GM18861 (cell line): ENCODE data around the gene DYNC2H1.
"Not testable (repeated sequence)": the region's sequence is repeated elsewhere in the genome, so short reads cannot be mapped to it uniquely, and the experiment has no call there.

Experiments used
- ATAC-seq: cut with Tn5 transposase; IDR thresholded peaks from one replicate; pipeline ENCODE4 v1.9.1; 2021; ENCODE audit not compliant: unreplicated experiment

The DYNC2H1 gene

GRCh38 chr11:103112364-103112763 lies 3.1 kb downstream of the DYNC2H1 start:
- no peak for ATAC-seq

- ATAC-seq = no peak
Measured at GRCh38 chr11:103114836-103115235, 5.6 kb downstream of the DYNC2H1 start.

DNA sequence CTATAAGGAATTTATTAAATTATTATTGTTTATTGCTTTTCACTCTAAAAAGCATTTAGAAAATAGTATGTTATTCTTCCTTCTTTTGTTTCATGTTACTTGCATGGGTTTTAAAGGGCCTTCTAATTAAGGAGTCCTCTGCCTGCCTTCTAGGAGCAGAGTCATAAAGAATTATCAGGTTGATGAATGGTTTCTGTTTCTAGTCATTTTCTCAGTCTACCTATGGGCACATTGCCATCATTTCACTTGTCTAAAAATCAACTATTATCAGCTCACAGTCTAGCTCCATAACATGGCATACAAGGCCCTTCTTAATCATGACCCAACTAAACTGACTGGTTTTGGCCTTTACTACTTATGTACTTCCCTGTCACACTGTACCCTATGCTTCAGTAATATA lies 16.2 kb downstream of the DYNC2H1 start:
- ATAC-seq = no peak

DNA sequence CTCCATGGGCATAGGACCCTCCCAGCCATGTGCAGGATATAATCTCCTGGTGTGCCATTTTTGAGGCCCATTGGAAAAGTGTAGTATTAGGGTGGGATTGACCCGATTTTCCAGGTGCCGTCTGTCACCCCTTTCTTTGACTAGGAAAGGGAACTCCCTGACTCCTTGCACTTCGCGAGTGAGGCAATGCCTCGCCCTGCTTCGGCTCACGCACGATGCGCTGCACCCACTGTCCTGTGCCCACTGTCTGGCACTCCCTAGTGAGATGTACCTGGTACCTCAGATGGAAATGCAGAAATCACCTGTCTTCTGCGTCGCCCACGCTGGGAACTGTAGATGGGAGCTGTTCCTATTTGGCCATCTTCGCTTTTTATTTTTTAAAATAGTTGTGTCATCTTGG lies 32.8 kb downstream of the DYNC2H1 start:
- not testable (repeated sequence) for ATAC-seq

- ATAC-seq = no peak
Measured at GRCh38 chr11:103147627-103148026, 38.4 kb downstream of the DYNC2H1 start.

- ATAC-seq = no peak
Measured at GRCh38 chr11:103157542-103157941, 48.3 kb downstream of the DYNC2H1 start.

- no peak for ATAC-seq
Measured at GRCh38 chr11:103164093-103164796, 55.0 kb downstream of the DYNC2H1 start.

DNA sequence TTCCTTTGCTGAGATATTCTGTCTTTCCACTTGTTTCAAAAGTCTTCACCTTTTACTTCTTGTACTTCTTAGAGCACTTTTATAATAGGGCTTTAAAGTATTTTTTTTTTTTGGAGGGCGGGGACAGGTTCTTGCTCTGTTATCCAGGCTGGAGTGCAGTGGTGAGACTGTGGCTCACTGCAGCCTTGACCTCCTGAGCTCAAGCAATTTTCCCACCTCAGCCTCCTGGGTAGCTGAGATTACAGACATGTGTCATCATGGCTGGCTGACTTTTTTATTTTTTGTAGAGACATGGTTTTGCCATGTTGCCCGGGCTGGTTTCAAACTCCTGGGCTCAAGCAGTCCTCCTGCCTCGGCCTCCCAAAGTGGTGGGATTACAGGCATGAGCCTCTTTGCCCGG lies 57.9 kb downstream of the DYNC2H1 start:
- ATAC-seq = no peak

DNA sequence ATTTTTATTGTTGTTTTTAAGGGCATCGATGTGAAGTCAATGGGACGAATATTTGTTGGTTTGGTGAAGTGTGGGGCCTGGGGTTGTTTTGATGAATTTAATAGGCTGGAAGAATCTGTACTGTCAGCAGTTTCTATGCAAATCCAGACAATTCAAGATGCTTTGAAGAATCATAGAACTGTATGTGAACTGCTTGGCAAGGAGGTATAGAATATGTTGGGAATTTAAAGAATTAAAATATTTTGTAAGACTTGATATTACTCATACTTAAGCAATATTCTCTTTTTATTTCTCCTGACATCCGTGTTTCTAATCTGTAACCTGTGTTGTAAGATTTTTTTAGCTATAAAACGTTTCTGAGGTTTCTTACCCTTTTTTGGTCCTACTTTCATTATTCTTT lies 61.6 kb downstream of the DYNC2H1 start:
- no peak for ATAC-seq

DNA sequence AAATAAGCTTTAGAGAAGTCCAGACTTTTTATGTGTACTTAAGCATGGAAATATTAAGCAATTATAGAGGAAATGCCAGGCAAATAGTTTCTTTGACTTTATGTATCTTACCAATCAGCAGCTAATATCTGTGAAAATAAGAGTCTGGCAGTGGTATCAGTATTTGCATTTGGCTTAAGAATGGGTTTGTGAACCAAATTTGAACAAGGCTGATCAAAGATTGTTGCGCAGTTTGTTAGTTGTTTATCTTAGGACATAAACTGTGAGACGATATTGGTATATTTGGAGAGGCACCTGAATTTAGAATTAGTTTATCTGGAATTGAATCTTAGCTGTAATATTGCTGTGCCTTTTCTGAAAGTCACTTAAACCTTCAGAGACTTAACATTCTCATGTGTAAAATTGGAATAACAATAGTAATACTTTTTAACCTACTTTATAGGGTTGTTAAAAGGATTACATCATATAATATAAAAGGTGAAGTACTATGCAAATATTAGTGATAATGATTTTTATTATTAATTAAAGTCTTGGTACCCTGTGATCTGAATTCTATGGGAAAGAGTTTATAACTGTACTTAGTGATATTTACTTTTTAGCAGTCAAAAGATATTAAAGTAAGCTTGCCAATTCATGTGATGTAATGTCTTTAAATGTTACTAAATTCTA lies 66.4 kb downstream of the DYNC2H1 start:
- ATAC-seq = no peak

DNA sequence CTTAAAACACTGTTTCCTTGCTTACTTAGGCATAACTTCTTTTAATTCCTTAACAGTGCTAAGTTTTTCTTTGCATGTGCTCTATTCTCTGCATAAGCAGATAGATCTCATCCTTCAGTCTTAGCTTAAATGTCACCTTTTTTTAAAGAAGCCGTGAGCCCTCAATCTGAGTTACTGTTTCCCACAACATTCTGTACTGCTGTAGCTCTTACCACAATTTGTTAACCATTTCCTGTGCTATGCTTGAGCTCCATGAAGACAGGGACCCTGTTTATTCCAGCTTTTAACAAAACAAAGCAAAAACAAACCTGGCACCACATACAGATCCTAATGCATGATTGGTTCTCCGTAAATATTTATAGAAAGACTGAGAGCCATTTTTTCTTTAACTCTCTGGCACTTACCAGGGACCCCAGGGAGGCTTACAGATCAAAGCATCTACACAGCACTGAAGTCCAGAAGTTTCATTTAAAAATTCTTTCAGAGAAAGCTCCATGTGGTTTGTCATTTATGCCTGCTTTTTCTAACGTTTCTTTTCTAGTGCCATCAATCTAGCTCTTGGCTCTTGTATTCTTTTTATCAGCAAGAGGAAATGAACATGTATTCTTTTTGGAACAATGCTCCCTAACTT lies 74.9 kb downstream of the DYNC2H1 start:
- ATAC-seq = no peak

DNA sequence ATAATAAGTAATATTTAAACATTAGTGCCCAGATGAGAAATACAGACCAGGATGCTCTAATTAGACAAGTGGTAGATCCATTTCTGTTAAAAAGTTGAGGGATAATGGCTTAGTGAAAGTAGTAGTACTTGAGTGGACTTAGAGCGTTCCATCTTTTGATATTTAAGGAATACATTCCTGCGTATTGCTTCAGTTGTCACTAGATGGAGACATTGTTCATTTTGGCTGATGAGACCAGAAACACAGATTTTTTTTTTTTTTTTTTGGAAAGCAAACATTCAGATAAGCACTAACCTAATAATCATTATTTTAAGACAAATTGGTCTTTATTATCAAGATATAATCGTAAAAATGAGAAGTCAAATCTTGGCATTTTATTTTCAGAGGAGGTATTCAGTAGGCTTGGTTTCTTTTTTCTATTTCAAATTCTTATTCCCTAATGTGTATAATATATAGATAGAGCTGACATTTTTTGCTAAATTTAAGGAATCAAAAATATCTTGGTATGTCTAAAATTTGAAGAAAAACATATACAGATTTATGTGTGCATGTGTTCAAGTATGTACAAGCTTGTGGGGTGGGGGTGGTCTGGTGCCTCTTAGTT lies 92.9 kb downstream of the DYNC2H1 start:
- no peak for ATAC-seq

DNA sequence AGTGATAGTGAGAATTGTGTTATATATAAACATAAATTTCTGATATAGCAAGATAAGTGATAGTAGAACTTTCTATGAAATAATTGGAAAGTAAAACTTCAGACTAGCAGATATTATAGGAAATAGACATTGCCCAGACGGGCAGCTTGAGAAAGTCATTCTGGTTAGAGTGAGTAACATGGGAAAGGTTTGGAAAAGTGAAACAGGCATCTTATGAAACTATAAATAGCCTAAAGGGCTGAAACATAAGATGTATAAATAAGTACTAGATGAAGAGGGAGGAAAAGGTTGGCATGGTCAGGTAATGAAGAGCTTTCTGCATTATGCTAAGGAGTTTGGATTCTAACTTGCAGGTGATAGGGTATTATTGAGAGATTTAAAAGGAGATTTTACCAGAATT lies 101.3 kb downstream of the DYNC2H1 start:
- no peak for ATAC-seq

DNA sequence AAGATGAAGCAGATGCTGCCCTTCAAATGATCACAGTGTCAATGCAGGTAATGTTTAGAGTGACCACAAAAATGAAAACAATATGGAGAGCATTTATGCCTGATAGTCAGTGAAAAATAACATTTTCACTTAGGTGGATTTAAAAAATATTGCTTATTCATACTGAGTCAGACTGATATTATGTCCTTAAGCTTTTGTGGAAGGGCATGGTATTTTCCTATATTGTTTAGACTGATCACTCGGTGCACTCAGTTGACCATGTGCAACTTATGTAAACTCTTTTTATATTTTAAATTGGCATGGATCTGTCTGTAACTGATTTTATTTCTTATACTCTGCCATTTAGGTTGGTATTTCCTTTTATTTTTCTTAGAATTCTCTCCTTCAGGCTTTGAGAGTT lies 106.6 kb downstream of the DYNC2H1 start:
- no peak for ATAC-seq

- no peak for ATAC-seq
Measured at GRCh38 chr11:103220133-103220532, 110.9 kb downstream of the DYNC2H1 start.

GRCh38 chr11:103222806-103223205 lies 113.6 kb downstream of the DYNC2H1 start:
- no peak for ATAC-seq

DNA sequence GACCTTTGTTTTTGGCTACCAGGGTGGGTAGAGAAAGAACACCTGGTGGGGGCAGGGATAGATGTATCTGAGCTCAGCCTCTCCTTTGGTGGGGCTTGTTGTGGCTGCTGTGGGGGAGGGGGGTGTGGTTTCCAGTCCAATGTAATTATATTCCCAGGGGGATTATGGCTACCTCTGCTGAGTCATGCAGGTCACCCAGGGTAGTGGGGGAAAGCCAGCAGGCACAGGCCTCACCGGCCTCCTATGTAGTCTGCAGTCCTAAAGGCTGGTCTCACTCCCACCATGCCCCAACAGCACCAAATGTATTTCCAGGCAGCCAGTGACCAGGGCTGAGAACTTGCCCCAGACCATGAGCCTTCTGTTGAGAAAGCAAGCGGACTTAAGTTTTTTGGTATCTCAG lies 119.6 kb downstream of the DYNC2H1 start:
- ATAC-seq = no peak

DNA sequence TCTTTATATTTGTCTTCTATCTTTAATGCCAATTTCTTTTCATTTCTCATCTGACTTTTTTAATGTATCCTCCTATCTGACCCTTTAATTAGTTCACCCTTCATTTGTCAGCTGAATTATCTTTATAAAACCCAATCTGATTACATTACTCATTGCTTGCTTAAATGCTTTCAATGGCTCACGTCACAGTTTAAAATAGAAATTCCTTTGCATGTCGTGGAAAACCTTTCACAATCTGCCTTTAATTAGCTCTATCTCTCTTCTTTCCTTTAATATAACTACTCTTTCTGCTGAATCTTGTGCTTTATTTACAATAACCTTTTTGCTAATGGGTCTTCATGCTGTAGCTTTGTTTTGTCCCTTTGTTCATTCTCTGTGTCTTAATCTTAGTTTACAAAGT lies 125.7 kb downstream of the DYNC2H1 start:
- ATAC-seq = no peak

GRCh38 chr11:103241574-103241973 lies 132.3 kb downstream of the DYNC2H1 start:
- ATAC-seq = no peak

DNA sequence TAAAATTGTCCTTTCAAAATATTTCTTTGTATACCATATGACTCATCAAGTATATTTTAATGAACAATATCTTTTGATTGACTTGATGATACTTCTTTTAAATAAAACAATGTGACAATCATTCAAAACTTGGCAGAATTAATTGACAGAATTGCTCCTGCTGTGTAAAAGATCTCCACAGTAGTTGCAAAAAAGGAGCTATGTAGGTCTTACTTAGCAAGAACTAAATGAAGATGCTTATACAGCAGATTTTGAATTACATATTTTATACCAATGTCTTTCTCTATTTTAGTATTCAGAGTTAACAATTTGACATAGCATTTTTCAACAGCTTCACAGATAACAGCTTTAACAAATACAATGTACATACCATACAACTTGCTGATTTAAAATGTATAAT lies 144.9 kb downstream of the DYNC2H1 start:
- ATAC-seq = no peak

DNA sequence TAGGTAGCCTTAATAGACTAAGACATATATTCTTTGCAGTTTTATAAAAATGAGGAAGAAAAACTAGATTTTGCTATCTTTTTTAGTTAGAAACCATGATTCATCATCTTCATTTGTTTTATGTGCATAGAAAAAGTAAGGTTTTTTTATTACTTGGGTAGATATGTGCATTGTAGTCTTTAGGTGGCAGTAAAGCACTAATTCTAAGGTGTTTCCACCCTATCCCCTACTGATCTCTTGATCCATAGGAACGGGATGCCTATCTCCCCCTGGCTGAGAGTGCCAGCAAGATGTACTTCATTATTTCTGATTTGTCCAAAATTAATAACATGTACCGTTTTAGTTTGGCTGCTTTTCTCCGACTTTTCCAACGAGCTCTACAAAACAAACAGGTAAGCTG lies 148.1 kb downstream of the DYNC2H1 start:
- no peak for ATAC-seq
